GM21737 (cell line): Measurements from ENCODE around the gene CPE.
A peak's percentile ranks its signal among the peaks of the same experiment; 100 is the strongest.
"Not testable (repeated sequence)": the region's sequence is repeated elsewhere in the genome, so short reads cannot be mapped to it uniquely, and the experiment has no call there.

Experiments
- ATAC-seq: cut with Tn5 transposase; IDR thresholded peaks from one replicate; pipeline ENCODE4 v1.9.1; 2021; ENCODE audit warnings: mild to moderate bottlenecking, moderate library complexity; ENCODE audit not compliant: unreplicated experiment

The CPE gene

GRCh38 chr4:165378745-165379677, at the start of gene CPE:
Gene CPE (plus strand): TSS chr4:165379008. CDS start chr4:165379222, 214 bp downstream.
- peak; percentile 87 for ATAC-seq

GRCh38 chr4:165330071-165330470, 48.7 kb upstream of the CPE start:
- ATAC-seq = no peak

- ATAC-seq = no peak
Measured at GRCh38 chr4:165330666-165331065, 48.1 kb upstream of the CPE start.

- ATAC-seq = no peak
Measured at GRCh38 chr4:165331359-165331758, 47.4 kb upstream of the CPE start.

- ATAC-seq = no peak
Measured at GRCh38 chr4:165331823-165332222, 47.0 kb upstream of the CPE start.

GRCh38 chr4:165332502-165332901, 46.3 kb upstream of the CPE start:
- no peak for ATAC-seq

- no peak for ATAC-seq
Measured at GRCh38 chr4:165335163-165335703, 43.6 kb upstream of the CPE start.

GRCh38 chr4:165336743-165337142, 42.1 kb upstream of the CPE start:
- ATAC-seq = no peak

- not testable (repeated sequence) for ATAC-seq
Measured at GRCh38 chr4:165342340-165342739, 36.5 kb upstream of the CPE start.

- ATAC-seq = no peak
Measured at GRCh38 chr4:165343353-165344191, 35.2 kb upstream of the CPE start.

GRCh38 chr4:165345666-165346417, 33.0 kb upstream of the CPE start:
- no peak for ATAC-seq

- ATAC-seq = no peak
Measured at GRCh38 chr4:165347647-165348569, 30.9 kb upstream of the CPE start.

- ATAC-seq = no peak
Measured at GRCh38 chr4:165351359-165352130, 27.3 kb upstream of the CPE start.

- ATAC-seq = no peak
Measured at GRCh38 chr4:165355900-165356300, 22.9 kb upstream of the CPE start.

GRCh38 chr4:165359506-165359905, 19.3 kb upstream of the CPE start:
- ATAC-seq = no peak

GRCh38 chr4:165360041-165360695, 18.6 kb upstream of the CPE start:
- ATAC-seq = no peak

- ATAC-seq = no peak
Measured at GRCh38 chr4:165360985-165361670, 17.7 kb upstream of the CPE start.

GRCh38 chr4:165361810-165362209, 17.0 kb upstream of the CPE start:
- ATAC-seq = no peak
